Activated CD8-positive, alpha-beta T cell treated with anti-CD3 and anti-CD28 coated beads for 36 hours (primary cell): ENCODE measurements around the gene CD48. TPM values are rescaled to one million over a fixed set of nuclear protein-coding genes. Genes with fewer than 3 reads are reported as not detected.
A peak's percentile ranks its signal among the peaks of the same experiment; 100 is the strongest.
"Not testable (repeated sequence)": the region's sequence is repeated elsewhere in the genome, so short reads cannot be mapped to it uniquely, and the experiment has no call there.

Experiments
- ATAC-seq: fragments of 200-7000 bp; cut with Tn5 transposase; one replicate; pipeline ENCODE4 v1.10.0; 2021; ENCODE audit warnings: mild to moderate bottlenecking, moderate library complexity
- CTCF ChIA-PET: fragments of 350-600 bp; sonication (Branson Sonifier 250); formaldehyde crosslinking; loops from one replicate; lab custom pipeline; 2021; ENCODE audit warnings: antibody characterized with exemption; lab: Charles Lee
- POLR2A ChIA-PET: fragments of 350-600 bp; sonication (Branson Sonifier 250); formaldehyde crosslinking; loops from one replicate; lab custom pipeline; 2021; ENCODE audit warnings: antibody characterized with exemption; lab: Charles Lee
- DNase-seq: peaks from one replicate; pipeline ENCODE4 v3.0.0-alpha.2; 2020
- H3K27ac Mint-ChIP-seq: one replicate; pipeline ENCODE4 v1.8.0; 2021; ENCODE audit warnings: mild to moderate bottlenecking, mixed read lengths
- H3K27me3 Mint-ChIP-seq: one replicate; pipeline ENCODE4 v1.8.0; 2021; ENCODE audit warnings: mixed read lengths
- H3K36me3 Mint-ChIP-seq: one replicate; pipeline ENCODE4 v1.8.0; 2021; ENCODE audit warnings: low read depth, mixed read lengths
- H3K4me1 Mint-ChIP-seq: one replicate; pipeline ENCODE4 v1.8.0; 2021; ENCODE audit warnings: low read depth, mixed read lengths
- H3K4me3 Mint-ChIP-seq: one replicate; pipeline ENCODE4 v1.8.0; 2021; ENCODE audit warnings: mild to moderate bottlenecking, moderate library complexity, mixed read lengths
- H3K9me3 Mint-ChIP-seq: one replicate; pipeline ENCODE4 v1.8.0; 2021; ENCODE audit warnings: mixed read lengths
- CTCF ChIP-seq: fragments of 200-600 bp; IDR thresholded peaks from one replicate; pipeline ENCODE4 v1.8.0; 2022; ENCODE audit warnings: antibody characterized with exemption, mild to moderate bottlenecking
- intact Hi-C: fragments of 100-400 bp; cut with micrococcal nuclease; formaldehyde crosslinking; loops from one replicate; pipeline ENCODE4 v1.10.0; 2022
- total RNA-seq, 2 experiments: library from RNA; stranded (reverse); gene quantifications; one replicate each; pipeline ENCODE4 v1.2.3, GENCODE V29; 2021

Gene CD48
- total RNA-seq, 2 experiments from 2014 or later, result 379 to 388 TPM

- ATAC-seq (no peak), DNase-seq (no peak)
- Mint-ChIP-seq H3K36me3 (peaks cover 73% of the 10 kb centered on the region), H3K9me3 (peaks cover 37% of the 10 kb centered on the region), H3K27me3 (no peaks in the 10 kb centered on the region), H3K27ac (peak overlapping the region; percentile 94), H3K4me1 (peaks cover 75% of the 10 kb centered on the region), H3K4me3 (peak overlapping the region; percentile 84)
- ChIA-PET POLR2A (interaction anchor here (0.8 to 3.4 kb wide), 9 partner anchors 10 to 117 kb away, joined by 3 to 14 read pairs (median 4); no protein-coding TSS in a partner anchor), CTCF (interaction anchor here (0.8 to 7.1 kb wide), 12 partner anchors 9 to 64 kb away, joined by 3 to 29 read pairs (median 3); no protein-coding TSS in a partner anchor)
- intact Hi-C loops, result no loop called here
- TF ChIP-seq CTCF, result no peak
Observed at GRCh38 chr1:160738271-160738670, 26.6 kb upstream of the CD48 start.

- ChIA-PET CTCF (interaction anchor here (1.5 to 2.2 kb wide), 6 partner anchors 10 to 47 kb away, joined by 3 to 19 read pairs (median 8); no protein-coding TSS in a partner anchor), POLR2A (no interaction called here)
- peak overlapping the region; percentile 32 for H3K4me3 Mint-ChIP-seq
- peaks cover 63% of the 10 kb centered on the region for H3K4me1 Mint-ChIP-seq
- ATAC-seq (no peak), DNase-seq (no peak)
- peaks cover 57% of the 10 kb centered on the region for H3K36me3 Mint-ChIP-seq
- no peak for TF ChIP-seq CTCF
- H3K27me3 Mint-ChIP-seq, result no peaks in the 10 kb centered on the region
- H3K27ac Mint-ChIP-seq, result peak overlapping the region; percentile 79
- intact Hi-C loops, result no loop called here
- H3K9me3 Mint-ChIP-seq, result peaks cover 56% of the 10 kb centered on the region
Observed at GRCh38 chr1:160734301-160734700, 22.7 kb upstream of the CD48 start.

- H3K27me3 Mint-ChIP-seq, result no peaks in the 10 kb centered on the region
- peaks cover 57% of the 10 kb centered on the region for H3K36me3 Mint-ChIP-seq
- peaks cover 60% of the 10 kb centered on the region for H3K4me1 Mint-ChIP-seq
- peak overlapping the region; percentile 79 for H3K27ac Mint-ChIP-seq
- no peak for TF ChIP-seq CTCF
- intact Hi-C loops, result no loop called here
- DNase-seq (no peak), ATAC-seq (peak; percentile 40)
- H3K9me3 Mint-ChIP-seq, result peaks cover 56% of the 10 kb centered on the region
- ChIA-PET POLR2A (interaction anchor here (1.0 to 1.4 kb wide), 2 partner anchors 10 to 304 kb away, joined by 3 to 8 read pairs; no protein-coding TSS in a partner anchor), CTCF (interaction anchor here (1.5 to 2.2 kb wide), 6 partner anchors 11 to 47 kb away, joined by 3 to 19 read pairs (median 8); no protein-coding TSS in a partner anchor)
- peak overlapping the region; percentile 32 for H3K4me3 Mint-ChIP-seq
Observed at GRCh38 chr1:160733898-160734297, 22.3 kb upstream of the CD48 start.

GRCh38 chr1:160731990-160732389, 20.4 kb upstream of the CD48 start:
- DNase-seq (no peak), ATAC-seq (no peak)
- Mint-ChIP-seq H3K27me3 (no peaks in the 10 kb centered on the region), H3K4me1 (peaks cover 45% of the 10 kb centered on the region), H3K36me3 (peaks cover 46% of the 10 kb centered on the region), H3K9me3 (peaks cover 48% of the 10 kb centered on the region), H3K27ac (peak overlapping the region; percentile 13), H3K4me3 (no peak overlapping the region)
- CTCF ChIA-PET, result interaction anchor here (1.5 to 2.2 kb wide), 2 partner anchors 36 to 57 kb away, joined by 4 to 19 read pairs; no protein-coding TSS in a partner anchor
- no peak for TF ChIP-seq CTCF
- intact Hi-C loops, result no loop called here
- POLR2A ChIA-PET, result interaction anchor here (2.0 kb wide), 1 partner anchor 8 kb away, joined by 4 read pairs; no protein-coding TSS in a partner anchor

GRCh38 chr1:160731564-160731963, 19.9 kb upstream of the CD48 start:
- ATAC-seq, H3K27ac Mint-ChIP-seq, H3K4me3 Mint-ChIP-seq, intact Hi-C loops, DNase-seq, CTCF ChIA-PET, H3K27me3 Mint-ChIP-seq: not testable (repeated sequence)
- Mint-ChIP-seq H3K9me3 (peaks cover 44% of the 10 kb centered on the region), H3K4me1 (peaks cover 43% of the 10 kb centered on the region), H3K36me3 (peaks cover 42% of the 10 kb centered on the region)
- POLR2A ChIA-PET, result interaction anchor here (2.0 kb wide), 1 partner anchor 9 kb away, joined by 4 read pairs; no protein-coding TSS in a partner anchor
